ENCODE data around the gene HIRA. TPM values are rescaled to one million over a fixed set of nuclear protein-coding genes. Genes with fewer than 3 reads are reported as not detected.

HIRA gene
- total RNA-seq, 1 experiment from 2014 or later = 22.1 TPM

DNA sequence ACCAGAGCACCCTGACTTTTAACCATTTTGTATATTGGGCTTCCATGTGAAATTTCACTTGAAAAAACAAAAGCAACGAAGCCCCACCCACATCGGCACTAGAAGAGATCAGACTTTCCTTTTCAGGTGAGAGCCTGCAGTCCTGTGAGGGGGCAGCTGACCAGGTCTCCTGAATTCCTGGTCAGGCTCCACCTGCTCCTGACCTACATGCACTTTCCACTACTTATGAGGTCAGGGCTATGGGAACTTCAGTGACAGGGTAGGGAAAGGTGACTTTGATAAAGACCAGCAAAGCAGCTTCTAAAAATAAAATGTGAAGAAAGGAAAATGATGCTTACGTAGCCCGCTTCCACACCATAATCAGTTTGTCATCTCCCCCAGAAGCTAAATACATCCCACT is 24.7 kb downstream of the HIRA start:
- peaks cover 64% of the 10 kb centered on the region for H3K36me3 ChIP-seq
- H3K9me3 ChIP-seq = no peaks in the 10 kb centered on the region
- H3K27me3 ChIP-seq = no peaks in the 10 kb centered on the region
- H3K4me3 ChIP-seq = no peak overlapping the region
- no peak for DNase-seq

DNA sequence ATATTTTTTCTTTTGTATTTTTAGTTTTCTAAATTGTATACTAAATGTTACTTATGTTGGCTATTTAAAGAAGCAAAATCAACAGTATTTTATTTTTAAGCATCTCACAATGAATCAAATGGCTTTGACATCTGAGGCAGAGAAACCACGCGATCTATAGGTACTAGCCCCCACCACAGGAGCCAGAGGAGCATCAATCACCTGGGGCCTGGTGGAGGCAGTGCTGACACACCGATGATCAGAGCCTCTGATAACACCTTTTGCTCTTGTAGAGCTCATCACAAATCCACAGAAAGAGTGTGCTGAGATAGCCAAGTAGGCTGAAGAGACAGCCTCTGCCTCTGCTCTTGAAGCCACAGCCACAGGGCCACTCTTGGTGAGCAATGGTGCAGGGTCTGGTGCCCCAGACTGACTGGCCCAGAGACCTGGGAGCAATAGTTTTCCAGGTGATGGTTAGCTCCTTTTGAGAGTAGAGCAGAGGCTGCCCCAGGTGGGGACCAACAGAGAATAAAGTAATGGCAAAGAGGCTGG is 25.2 kb downstream of the HIRA start:
- no peak for DNase-seq
- no peak overlapping the region for H3K4me3 ChIP-seq
- H3K9me3 ChIP-seq = no peaks in the 10 kb centered on the region
- no peaks in the 10 kb centered on the region for H3K27me3 ChIP-seq
- H3K36me3 ChIP-seq = peaks cover 66% of the 10 kb centered on the region

DNA sequence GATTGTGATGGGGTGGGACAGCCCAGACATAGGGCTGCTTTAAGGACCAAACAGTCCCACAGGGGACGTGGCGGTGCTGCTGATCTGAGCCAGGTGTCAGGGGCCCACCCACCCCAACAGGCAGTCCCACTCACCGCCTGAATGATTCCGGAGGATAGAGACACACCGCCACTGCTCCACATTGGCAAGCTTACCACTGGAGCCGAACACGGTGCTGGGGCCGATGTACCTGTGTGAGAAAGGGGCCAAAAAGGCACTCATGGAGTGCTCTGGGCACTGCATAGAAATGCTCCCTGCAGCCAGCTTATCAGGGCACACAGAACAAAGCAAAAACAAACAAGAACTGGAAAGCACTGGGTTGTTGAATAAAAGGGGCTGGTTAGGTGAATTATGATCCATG is 25.9 kb downstream of the HIRA start:
- Histone ChIP-seq H3K9me3 (no peaks in the 10 kb centered on the region), H3K4me3 (no peak overlapping the region), H3K27me3 (no peaks in the 10 kb centered on the region), H3K36me3 (peaks cover 64% of the 10 kb centered on the region)
- no peak for DNase-seq

DNA sequence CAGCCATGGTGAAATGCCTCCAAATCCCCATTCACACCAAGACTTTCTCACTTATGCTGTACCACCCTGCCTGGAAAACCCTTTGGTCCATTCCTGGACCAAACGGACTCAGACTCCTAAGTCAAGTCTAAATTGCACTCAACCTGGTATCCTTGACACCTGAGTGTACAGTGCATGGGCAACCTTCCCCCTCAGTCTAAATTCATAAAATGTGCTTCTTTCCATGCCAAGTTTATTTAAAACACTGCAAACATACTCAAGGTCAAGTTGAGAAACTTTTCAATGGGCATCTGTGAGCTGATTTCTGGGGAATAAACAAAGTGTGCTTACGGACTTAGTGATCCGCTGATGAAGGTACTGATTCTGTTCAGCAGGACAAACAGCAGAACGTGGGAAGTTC is 26.4 kb downstream of the HIRA start:
- no peak overlapping the region for H3K4me3 ChIP-seq
- peaks cover 59% of the 10 kb centered on the region for H3K36me3 ChIP-seq
- H3K27me3 ChIP-seq = no peaks in the 10 kb centered on the region
- no peaks in the 10 kb centered on the region for H3K9me3 ChIP-seq
- no peak for DNase-seq

DNA sequence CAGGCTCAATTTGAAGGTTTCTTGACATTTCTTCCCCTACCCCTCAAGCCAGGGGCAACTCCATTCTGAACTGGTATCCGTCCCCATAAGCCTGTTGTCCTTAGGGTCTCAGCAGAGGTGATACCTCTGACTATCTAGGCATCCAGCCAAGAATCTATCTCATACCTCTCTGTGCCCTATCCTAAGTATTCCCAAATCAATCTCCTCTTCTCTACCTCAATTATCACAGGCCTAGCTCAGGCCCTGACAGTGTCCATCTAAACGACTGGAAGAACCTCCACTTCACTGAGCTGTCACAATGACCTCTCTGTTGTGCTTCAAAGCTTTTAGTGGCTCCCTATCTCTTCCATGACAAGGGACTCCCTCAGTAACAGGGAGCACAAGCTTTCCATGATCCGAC is 26.9 kb downstream of the HIRA start:
- no peak for DNase-seq
- no peaks in the 10 kb centered on the region for H3K9me3 ChIP-seq
- H3K36me3 ChIP-seq = peaks cover 55% of the 10 kb centered on the region
- H3K4me3 ChIP-seq = no peak overlapping the region
- H3K27me3 ChIP-seq = no peaks in the 10 kb centered on the region

DNA sequence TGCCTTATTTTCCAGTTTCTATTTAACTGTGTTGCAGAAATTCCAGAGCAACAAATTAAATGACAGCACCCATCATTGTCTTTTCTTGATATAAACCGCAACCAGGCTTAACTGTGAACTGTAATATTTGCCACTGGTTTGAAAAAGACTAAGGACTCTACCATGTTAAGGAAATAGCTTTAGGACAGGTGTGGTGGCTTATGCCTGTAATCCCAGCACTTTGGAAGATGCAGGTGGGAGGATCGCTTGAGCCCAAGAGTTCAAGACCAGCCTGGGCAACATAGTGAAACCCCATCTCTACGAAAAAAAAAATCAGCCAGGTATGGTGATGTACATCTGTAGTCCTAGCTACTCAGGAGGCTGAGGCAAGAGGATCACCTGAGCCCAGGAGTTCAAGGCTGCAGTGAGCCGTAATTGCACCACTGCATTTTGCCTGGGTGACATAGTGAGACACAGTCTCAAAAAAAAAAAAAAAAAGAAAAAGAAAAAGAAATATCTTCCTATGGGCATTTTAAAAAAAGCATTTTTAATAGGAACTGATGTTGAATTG is 28.8 kb downstream of the HIRA start:
- Histone ChIP-seq H3K27me3 (no peaks in the 10 kb centered on the region), H3K9me3 (no peaks in the 10 kb centered on the region), H3K36me3 (peaks cover 43% of the 10 kb centered on the region), H3K4me3 (no peak overlapping the region)
- no peak for DNase-seq

DNA sequence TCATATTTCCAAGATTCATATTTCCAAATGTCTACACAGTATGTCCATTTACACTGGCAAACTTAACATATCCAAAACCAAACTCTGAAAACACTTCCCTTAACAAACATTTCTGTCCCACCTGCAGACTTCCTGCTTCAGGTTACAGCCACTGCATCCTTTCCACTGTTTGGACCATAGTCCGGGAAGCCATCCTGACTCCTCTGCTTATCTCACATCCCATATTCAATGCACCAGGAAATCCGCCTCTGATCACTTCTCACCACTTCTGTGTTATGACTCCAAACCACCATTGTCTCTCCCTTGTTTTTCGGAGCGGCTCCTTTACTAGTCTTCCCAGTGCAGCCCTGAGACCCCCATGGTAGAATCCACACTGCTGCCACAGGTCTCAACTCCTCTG is 30.1 kb downstream of the HIRA start:
- H3K27me3 ChIP-seq = no peaks in the 10 kb centered on the region
- H3K4me3 ChIP-seq = no peak overlapping the region
- H3K9me3 ChIP-seq = no peaks in the 10 kb centered on the region
- H3K36me3 ChIP-seq = peaks cover 40% of the 10 kb centered on the region
- no peak for DNase-seq

DNA sequence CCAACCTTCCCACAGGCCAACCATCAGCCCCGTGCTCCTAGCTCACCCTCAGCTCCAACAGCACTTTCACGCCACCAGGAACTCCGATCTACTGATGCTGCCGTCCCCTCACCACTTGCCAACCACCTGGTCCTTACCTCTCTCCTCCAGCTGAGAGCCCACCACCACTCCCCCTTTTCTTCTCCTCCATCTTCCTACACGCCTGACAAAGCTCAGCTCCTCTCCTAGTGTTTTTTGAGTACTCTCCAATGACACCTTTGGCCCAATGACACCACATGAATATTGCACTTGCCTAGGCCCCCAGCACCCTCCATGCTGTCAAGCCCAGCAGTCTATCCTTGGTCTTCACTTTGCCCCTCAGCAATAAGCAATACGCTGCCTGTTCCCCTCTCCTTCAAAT is 30.7 kb downstream of the HIRA start:
- Histone ChIP-seq H3K9me3 (no peaks in the 10 kb centered on the region), H3K27me3 (no peaks in the 10 kb centered on the region), H3K36me3 (peaks cover 34% of the 10 kb centered on the region), H3K4me3 (no peak overlapping the region)
- DNase-seq = no peak

DNA sequence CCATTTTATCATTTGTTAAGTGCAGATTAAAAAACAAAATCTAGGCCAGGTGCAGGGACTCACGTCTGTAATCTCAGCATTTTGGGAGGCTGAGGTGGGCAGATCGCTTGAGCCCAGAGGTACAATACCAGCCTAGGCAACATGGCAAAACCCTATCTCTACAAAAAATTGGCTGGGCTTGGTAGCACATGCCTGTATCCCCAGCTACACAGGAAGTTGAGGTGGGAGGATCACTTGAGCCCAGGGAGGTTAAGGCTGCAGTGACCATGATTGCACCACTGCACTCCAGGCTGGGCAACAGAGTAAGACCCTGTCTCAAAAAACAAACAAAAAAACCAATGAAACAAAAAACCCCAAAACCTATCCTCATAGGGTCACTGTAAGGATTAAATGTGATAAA is 32.9 kb downstream of the HIRA start:
- Histone ChIP-seq H3K9me3 (no peaks in the 10 kb centered on the region), H3K4me3 (no peak overlapping the region), H3K36me3 (peaks cover 29% of the 10 kb centered on the region), H3K27me3 (no peaks in the 10 kb centered on the region)
- DNase-seq = no peak

DNA sequence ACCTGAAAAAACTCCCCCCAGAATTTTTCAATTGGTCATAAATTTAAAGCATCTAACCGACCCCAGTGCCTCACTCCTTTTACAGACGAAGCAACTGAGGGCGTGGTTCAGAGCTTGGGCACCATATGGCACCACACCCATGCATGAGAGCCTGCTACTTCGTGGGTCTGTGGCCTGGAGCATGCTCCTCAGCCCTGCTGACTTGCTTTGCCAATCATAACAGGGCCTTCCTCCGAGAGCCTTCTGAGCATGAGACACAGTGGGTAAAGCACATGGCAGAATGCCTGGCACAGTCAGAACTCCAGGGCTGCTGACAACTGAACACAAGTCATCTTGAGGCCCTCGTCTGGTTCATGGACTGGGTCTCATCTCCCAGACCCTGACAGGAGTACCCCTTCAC is 33.3 kb downstream of the HIRA start:
- Histone ChIP-seq H3K36me3 (peaks cover 31% of the 10 kb centered on the region), H3K27me3 (no peaks in the 10 kb centered on the region), H3K4me3 (no peak overlapping the region), H3K9me3 (no peaks in the 10 kb centered on the region)
- DNase-seq = peak; percentile 10

DNA sequence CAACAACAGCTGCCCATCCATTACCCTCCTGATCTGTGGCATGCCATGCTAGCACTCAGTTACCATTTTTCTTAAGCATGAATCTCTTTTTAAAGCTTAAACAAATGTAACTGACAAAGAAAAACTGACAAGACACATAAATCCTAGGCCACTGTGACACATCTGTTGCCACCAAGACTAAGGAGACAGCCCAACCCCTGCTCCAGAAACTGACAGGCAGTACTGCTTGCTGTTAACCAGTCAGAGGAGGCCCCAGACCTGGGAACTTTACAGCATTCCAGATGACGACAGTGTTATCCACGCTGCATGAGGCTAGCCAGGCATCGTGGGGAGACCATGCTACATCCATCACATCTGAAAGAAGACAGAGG is 33.8 kb downstream of the HIRA start:
- Histone ChIP-seq H3K27me3 (no peaks in the 10 kb centered on the region), H3K36me3 (peaks cover 32% of the 10 kb centered on the region), H3K4me3 (no peak overlapping the region), H3K9me3 (no peaks in the 10 kb centered on the region)
- no peak for DNase-seq

DNA sequence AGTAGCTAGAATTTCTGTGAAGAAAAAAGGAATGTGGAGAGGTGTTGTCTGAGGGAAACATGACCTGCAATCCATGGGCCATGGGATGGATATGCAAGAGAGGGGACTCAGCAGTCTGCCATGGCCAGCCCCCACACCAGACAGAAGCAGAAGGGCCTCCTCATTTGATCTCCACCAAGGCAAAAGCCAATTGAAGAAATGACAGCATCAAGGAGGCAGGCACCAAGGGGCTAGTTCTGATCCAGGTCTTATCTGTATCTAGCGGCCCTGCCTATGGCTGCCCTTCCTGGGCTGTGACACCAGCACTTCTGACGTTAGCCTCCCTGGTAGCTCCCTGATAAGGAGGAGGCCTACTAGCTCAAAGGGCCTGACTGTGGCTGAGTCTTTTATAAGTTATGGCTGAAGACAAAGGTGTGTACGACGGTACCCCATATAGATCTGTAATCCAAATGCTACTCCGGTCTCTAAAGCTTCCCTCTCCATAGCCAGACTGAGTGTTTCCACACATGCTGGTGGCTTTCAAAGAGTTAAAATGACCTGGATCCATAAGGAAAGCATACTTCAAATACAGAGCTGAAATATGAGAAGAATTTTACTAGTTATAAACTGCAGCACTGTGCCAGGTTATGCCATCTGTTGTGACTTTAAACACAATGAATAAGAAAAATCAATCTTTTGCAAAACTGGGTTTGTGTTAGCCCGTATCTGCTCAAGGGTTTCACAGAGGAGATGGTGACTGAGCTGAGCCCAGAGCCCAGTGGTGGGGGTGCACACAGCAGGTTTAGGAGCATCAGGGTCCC is 34.4 kb downstream of the HIRA start:
- peaks cover 33% of the 10 kb centered on the region for H3K36me3 ChIP-seq
- no peaks in the 10 kb centered on the region for H3K27me3 ChIP-seq
- H3K4me3 ChIP-seq = no peak overlapping the region
- H3K9me3 ChIP-seq = no peaks in the 10 kb centered on the region
- DNase-seq = no peak

DNA sequence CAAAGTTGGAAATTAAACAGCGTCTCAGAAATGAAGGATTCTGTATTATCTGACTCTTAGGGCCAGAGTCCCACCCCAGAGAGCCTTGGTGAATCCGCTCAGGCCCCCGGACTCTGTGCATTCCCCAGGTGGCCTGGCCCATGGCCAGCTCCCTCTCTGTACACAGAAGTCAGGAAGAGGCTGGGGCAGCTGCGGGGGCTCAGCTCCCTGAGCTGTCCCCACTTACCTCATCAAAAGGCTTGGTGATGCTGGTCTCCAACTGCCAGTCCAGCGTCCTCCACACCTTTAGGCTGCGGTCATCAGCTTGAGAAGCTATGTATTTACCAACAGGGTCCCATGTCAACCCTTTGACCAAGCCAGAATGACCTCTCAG is 35.0 kb downstream of the HIRA start:
- no peaks in the 10 kb centered on the region for H3K27me3 ChIP-seq
- DNase-seq = no peak
- H3K36me3 ChIP-seq = peaks cover 28% of the 10 kb centered on the region
- no peaks in the 10 kb centered on the region for H3K9me3 ChIP-seq
- H3K4me3 ChIP-seq = no peak overlapping the region

DNA sequence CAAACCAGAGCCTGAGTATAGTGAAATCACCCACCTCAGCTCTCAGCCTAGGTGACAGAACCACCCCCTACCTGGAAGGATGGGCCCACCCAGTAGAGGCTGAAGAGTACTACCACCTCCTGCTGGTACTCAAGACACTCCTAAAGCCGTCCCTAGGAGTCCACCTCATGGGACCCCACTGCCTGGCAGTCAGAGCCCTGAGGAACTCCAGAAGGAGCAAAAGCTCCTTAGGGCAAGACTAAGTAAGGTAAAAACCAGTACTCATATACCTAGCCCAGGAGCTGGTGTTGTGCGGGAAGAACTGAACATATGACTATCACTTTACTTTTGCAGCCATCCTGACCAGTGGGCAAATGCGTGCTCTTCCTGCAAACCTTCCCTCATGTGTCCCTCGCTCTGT is 36.3 kb downstream of the HIRA start:
- Histone ChIP-seq H3K36me3 (peaks cover 28% of the 10 kb centered on the region), H3K4me3 (no peak overlapping the region), H3K9me3 (no peaks in the 10 kb centered on the region), H3K27me3 (no peaks in the 10 kb centered on the region)
- no peak for DNase-seq

DNA sequence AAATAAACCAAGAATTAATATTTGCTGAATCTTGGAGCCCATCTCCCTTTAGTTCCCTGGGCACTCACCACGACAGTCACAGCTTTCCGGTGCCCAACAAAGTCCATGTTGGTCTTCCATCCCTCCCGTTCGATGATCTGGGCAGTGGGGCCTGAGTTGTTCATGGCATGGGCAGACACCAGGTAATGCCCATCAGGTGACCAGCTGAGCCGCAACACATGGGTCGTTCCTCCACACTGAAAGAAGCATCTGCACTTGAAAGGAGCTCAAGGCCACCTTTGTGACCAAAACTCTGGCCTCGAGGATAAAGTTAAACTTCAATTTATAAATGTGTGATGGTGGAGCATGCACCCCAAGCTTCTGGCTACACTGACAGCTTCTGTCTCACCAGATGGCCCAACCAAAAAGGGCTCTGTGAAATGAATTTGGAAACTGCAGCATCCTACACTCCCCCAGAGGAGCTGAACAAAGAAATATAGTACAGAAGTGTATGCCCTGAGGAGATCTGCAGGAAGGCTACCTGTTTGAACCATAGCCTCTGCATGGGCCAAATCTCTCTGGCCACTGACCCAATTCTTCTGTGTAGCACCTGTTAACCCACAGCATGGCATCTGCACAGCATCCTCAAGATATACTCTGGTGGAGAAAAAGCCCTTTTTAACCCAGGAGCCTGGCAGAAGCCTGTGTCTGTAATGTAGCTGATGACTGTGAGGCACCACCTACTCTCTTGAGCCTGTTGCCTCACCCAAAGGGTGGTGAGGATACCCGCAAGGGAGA is 37.1 kb downstream of the HIRA start:
- no peak for DNase-seq
- no peaks in the 10 kb centered on the region for H3K9me3 ChIP-seq
- H3K27me3 ChIP-seq = no peaks in the 10 kb centered on the region
- H3K4me3 ChIP-seq = no peak overlapping the region
- peaks cover 33% of the 10 kb centered on the region for H3K36me3 ChIP-seq

DNA sequence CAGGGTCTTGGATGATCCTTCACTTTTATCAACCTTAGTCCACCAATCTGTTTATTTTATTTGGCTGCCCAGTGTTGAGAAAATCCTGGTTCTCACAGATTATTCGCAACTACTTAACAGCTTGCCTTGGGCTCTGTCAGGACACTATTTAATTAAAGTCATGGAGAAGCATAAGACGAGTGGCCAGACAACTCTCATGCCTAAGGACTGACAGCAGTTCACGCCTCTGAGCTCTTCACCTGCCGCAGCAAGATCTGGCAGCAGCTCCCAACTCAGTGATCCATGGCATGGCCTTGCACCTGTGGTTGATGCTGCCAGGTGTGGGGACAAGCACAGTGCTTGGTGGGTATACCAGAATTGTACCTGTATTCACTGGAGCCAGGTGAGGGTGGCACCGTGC is 37.8 kb downstream of the HIRA start:
- DNase-seq = no peak
- Histone ChIP-seq H3K36me3 (peaks cover 37% of the 10 kb centered on the region), H3K4me3 (no peak overlapping the region), H3K9me3 (no peaks in the 10 kb centered on the region), H3K27me3 (no peaks in the 10 kb centered on the region)

DNA sequence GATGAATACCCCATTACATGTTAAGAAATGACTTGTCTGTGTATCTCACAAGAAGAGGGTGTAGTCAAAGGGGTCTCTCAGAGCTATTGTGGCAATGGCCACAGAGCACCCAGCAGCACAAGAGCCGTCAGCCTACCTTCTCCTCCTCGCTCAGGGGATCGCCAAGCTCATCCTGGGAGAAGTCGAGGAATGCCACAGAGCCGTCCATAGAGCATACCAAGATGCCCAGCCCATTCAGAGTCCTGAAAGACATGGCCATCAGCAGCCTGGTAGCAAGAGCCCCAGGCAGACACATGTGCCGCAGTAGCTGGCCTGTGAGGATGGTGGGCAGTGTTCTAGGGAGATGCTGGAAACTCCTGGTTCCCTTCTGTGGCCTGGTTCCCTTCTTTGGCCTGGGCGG is 44.0 kb downstream of the HIRA start:
- H3K36me3 ChIP-seq = peaks cover 51% of the 10 kb centered on the region
- H3K9me3 ChIP-seq = no peaks in the 10 kb centered on the region
- no peaks in the 10 kb centered on the region for H3K27me3 ChIP-seq
- no peak for DNase-seq
- H3K4me3 ChIP-seq = no peak overlapping the region

DNA sequence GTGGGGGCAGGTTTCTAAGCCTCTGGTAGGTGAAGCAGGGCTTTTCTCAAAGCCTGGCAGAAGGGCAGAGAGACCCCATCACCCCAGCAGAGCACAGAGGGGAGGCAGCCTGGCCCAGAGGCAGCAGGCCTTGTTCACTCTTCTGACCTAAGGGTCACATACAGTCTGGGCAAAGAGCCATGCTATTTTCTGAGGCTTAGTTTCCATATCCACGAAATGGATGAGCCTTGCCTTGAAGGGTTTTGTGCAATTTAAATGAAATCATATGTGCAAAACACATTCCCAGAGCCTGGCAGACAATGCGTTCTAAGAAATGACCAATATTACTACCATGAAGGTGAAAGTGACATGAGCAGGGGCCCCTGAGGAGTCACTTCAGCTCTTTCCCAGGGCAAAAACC is 44.5 kb downstream of the HIRA start:
- DNase-seq = no peak
- Histone ChIP-seq H3K36me3 (peaks cover 51% of the 10 kb centered on the region), H3K9me3 (no peaks in the 10 kb centered on the region), H3K27me3 (no peaks in the 10 kb centered on the region), H3K4me3 (no peak overlapping the region)
